Measurements from ENCODE around the gene TSHZ2. TPM values are rescaled to one million over a fixed set of nuclear protein-coding genes. Genes with fewer than 3 reads are reported as not detected.

TSHZ2 gene
- total and polyA plus RNA-seq, 3 donors from 2014 or later = 13.0 to 41.9 (median 40.4) TPM

- Histone ChIP-seq H3K4me3 (no peak overlapping the region), H3K9me3 (no peaks in the 10 kb centered on the region), H3K27me3 (no peaks in the 10 kb centered on the region), H3K27ac (peak overlapping the region; percentile 48 to 80), H3K36me3 (ENCODE audit: low read depth, missing control alignments) (no peaks in the 10 kb centered on the region), H3K4me1 (peaks cover 33% of the 10 kb centered on the region)
- DNase-seq = no peak
- TF ChIP-seq, protein P1, sequence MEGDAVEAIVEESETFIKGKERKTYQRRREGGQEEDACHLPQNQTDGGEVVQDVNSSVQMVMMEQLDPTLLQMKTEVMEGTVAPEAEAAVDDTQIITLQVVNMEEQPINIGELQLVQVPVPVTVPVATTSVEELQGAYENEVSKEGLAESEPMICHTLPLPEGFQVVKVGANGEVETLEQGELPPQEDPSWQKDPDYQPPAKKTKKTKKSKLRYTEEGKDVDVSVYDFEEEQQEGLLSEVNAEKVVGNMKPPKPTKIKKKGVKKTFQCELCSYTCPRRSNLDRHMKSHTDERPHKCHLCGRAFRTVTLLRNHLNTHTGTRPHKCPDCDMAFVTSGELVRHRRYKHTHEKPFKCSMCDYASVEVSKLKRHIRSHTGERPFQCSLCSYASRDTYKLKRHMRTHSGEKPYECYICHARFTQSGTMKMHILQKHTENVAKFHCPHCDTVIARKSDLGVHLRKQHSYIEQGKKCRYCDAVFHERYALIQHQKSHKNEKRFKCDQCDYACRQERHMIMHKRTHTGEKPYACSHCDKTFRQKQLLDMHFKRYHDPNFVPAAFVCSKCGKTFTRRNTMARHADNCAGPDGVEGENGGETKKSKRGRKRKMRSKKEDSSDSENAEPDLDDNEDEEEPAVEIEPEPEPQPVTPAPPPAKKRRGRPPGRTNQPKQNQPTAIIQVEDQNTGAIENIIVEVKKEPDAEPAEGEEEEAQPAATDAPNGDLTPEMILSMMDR (IDR thresholded peaks at IDR 0.05) = no peak
- TF ChIP-seq POLR2A (IDR thresholded peaks at IDR 0.05) = no peak
- WGBS, 2 donors = 35 to 40% methylated on average over 4 of the region's 4 CpGs
- intact Hi-C loops (cut with DNase I; ENCODE audit: low total_unique reads) = no loop called here
These were observed 161.5 kb downstream of the TSHZ2 start for GRCh38 chr20:53133628-53134027.

- no peaks in the 10 kb centered on the region for H3K36me3 ChIP-seq (ENCODE audit: low read depth, missing control alignments)
- H3K9me3 ChIP-seq = no peaks in the 10 kb centered on the region
- no peak for DNase-seq
- no peaks in the 10 kb centered on the region for H3K27me3 ChIP-seq
- H3K27ac ChIP-seq = peak overlapping the region in 1 of 2 donors; percentile 8
- no peak for TF ChIP-seq POLR2A (IDR thresholded peaks at IDR 0.05)
- TF ChIP-seq, protein P1 (IDR thresholded peaks at IDR 0.05) = no peak
- peaks cover 33% of the 10 kb centered on the region for H3K4me1 ChIP-seq
- intact Hi-C loops (cut with DNase I; ENCODE audit: low total_unique reads) = no loop called here
- no peak overlapping the region for H3K4me3 ChIP-seq
These were observed 164.3 kb downstream of the TSHZ2 start for GRCh38 chr20:53136473-53136872.

DNA sequence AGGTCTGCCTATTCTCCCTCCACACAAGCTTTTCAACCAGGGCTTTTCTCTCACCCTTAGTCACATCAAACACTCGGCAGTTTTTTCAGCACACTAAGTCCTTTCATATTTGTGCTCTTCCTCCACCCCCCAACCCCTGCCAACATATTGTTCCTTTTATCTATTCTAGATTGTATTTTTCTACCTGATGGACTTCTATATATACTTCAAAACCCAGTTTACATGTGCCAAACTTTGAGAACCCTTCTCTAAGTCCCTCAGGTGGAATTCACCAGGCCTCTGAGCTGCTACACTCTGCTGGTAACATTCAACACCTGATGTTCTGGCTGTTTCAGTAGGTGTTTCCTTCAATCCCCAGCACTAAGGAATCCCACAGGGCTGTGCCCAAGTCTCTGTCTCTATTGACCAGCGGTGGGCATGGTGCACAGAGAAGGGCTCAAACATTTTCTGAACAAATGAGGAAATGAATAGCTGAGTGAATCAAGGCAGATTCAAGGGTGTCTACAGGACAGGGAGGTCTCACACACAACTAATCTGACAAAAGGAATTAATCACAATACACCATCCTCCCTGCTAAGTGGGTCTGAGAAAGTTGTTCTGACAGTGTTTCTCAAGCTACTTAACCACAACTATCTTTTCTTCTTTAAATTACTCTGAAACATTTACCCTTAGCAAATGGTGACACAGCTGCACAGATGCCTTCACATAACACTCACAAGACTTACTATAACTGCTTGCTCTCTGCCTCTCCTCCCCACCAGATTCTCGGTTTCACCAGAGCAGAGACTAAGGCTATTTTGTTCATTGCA is 166.5 kb downstream of the TSHZ2 start:
- no peaks in the 10 kb centered on the region for H3K9me3 ChIP-seq
- no peak overlapping the region for H3K4me3 ChIP-seq
- H3K36me3 ChIP-seq (ENCODE audit: low read depth, missing control alignments) = no peaks in the 10 kb centered on the region
- H3K27me3 ChIP-seq = no peaks in the 10 kb centered on the region
- intact Hi-C loops (cut with DNase I; ENCODE audit: low total_unique reads) = no loop called here
- 83 to 85% methylated on average over 3 of the region's 3 CpGs for WGBS, 2 donors
- peaks cover 22% of the 10 kb centered on the region for H3K4me1 ChIP-seq
- H3K27ac ChIP-seq = no peak overlapping the region
- no peak for DNase-seq
- TF ChIP-seq POLR2A (IDR thresholded peaks at IDR 0.05) = no peak
- TF ChIP-seq, protein P1 (IDR thresholded peaks at IDR 0.05) = no peak

DNA sequence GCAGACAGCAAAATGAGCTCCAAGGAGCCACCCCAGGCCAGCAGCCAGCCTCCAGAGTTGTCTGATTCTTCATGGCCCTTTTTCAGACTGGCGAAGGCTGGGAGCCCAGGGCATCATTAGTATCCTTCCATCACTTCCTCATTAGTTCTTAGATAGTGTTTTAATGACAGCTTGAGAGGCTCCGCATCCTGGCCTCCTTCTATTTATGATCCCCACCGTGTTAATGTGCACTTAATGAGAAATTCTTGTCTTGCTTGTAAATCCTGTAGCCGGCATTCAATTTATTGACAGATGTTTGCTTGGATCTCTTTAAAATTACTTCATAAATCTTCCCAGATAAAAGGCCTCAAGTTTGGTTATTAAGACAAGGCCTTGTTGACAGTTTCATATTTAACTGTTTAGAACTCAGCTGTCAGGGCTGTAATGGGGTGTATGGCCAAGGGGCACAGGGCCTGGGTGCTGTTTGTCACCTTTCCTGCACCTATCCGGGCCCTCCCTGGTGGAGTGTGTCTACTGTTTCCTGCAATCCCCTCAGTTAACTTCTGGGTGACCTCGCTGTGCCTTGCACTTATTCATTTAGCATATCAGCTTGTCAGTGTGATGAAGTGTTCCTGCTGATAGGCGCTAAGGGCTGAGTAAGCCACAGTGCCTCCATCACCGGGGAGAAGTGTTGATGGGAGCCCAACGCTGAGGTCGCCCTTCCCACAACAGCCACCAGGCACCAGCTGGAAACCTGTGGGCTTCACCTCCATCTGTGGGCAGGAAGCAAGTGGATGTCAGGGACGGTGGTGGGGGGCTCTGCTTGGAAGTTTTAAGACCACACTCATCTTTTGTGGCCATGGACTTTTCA is 169.3 kb downstream of the TSHZ2 start:
- TF ChIP-seq, protein P1 (IDR thresholded peaks at IDR 0.05) = no peak
- TF ChIP-seq POLR2A (IDR thresholded peaks at IDR 0.05) = no peak
- no peak for DNase-seq
- H3K4me1 ChIP-seq = peaks cover 9% of the 10 kb centered on the region
- intact Hi-C loops (cut with DNase I; ENCODE audit: low total_unique reads) = no loop called here
- no peaks in the 10 kb centered on the region for H3K36me3 ChIP-seq (ENCODE audit: low read depth, missing control alignments)
- H3K9me3 ChIP-seq = no peaks in the 10 kb centered on the region
- H3K4me3 ChIP-seq = no peak overlapping the region
- H3K27me3 ChIP-seq = no peaks in the 10 kb centered on the region
- 53 to 62% methylated on average over 10 to 11 of the region's 11 CpGs for WGBS, 2 donors
- no peak overlapping the region for H3K27ac ChIP-seq

All from testis (tissue), 3 donors.